ENCODE measurements around the gene DHRS13. TPM values are rescaled to one million over a fixed set of nuclear protein-coding genes. Genes with fewer than 3 reads are reported as not detected.

Gene DHRS13
- total RNA-seq (2021) (26.5 to 29.5 TPM (median 28.5 TPM) in 3 replicates), Bru-seq, nascent RNA (percentile 70 among the genes with signal in this experiment)
- long read RNA-seq, experiment 1, transcript DHRS13-201 (5 exons, 1,921 nt): major isoform, 94 of 138 reads
- long read RNA-seq, experiment 1, transcript DHRS13-202 (4 exons, 2,037 nt): minor isoform, 32 of 138 reads
- long read RNA-seq, experiment 1, partial matches to known transcripts: 2 of 138 reads
- long read RNA-seq, experiment 1, other reads (novel, unspliced or antisense): 9 of 138 reads
- long read RNA-seq, experiment 2, transcript DHRS13-201 (5 exons, 1,921 nt): major isoform, 19 of 27 reads
- long read RNA-seq, experiment 2, partial matches to known transcripts: 1 of 27 reads
- long read RNA-seq, experiment 2, other reads (novel, unspliced or antisense): 6 of 27 reads
- long read RNA-seq, experiment 3, partial matches to known transcripts: 0 of 4 reads
- long read RNA-seq, experiment 3, other reads (novel, unspliced or antisense): 3 of 4 reads

GRCh38 chr17:28902819-28903545 is at the start of gene DHRS13:
Gene DHRS13, minus strand, starts transcription at chr17:28903079. Its CDS starts 135 bp downstream, at chr17:28902944.
- ATAC-seq (peak; percentile 89), DNase-seq (ENCODE audit: low spot score) (peak; percentile 95)
- Mint-ChIP-seq H3K4me1 (peaks cover 31% of the 10 kb centered on the region), H3K9me3 (no peaks in the 10 kb centered on the region), H3K36me3 (peaks cover 30% of the 10 kb centered on the region), H3K27me3 (ENCODE audit: low read depth) (no peaks in the 10 kb centered on the region), H3K4me3 (peak within 1 kb of the TSS; percentile 85), H3K27ac (peak within 1 kb of the TSS; percentile 61)
- CTCF ChIA-PET: interaction anchor here (0.6 to 9.0 kb wide), 29 partner anchors 8 to 689 kb away, joined by 3 to 103 read pairs (median 4); partner anchors contain the start of genes FAM222B, NEK8, RPL23A and TLCD1
- POLR2A ChIA-PET: interaction anchor here (0.9 to 2.2 kb wide), 3 partner anchors 47 to 326 kb away, joined by 3 to 8 read pairs (median 3); partner anchors contain the start of genes ALDOC and TLCD1
- TF ChIP-seq JUN (CRISPR knock-in tag; IDR thresholded peaks at IDR 0.05): 0 out of 2 replicates have a peak, but pooled peaks have one; percentile 7
- TF ChIP-seq HMGXB4 (CRISPR knock-in tag; IDR thresholded peaks at IDR 0.05): peak; percentile 100
- TF ChIP-seq ZNF423 (CRISPR knock-in tag; IDR thresholded peaks at IDR 0.05): peak; percentile 49
- TF ChIP-seq IRF1 (CRISPR knock-in tag; IDR thresholded peaks at IDR 0.05): no peak
- no peak for TF ChIP-seq SMAD3 (CRISPR knock-in tag; IDR thresholded peaks at IDR 0.05; ENCODE audit: borderline replicate concordance)
- TF ChIP-seq NR3C1 (CRISPR knock-in tag; conservative IDR thresholded peaks at IDR 0.05; ENCODE audit: low read depth): no peak
- TF ChIP-seq MLX (CRISPR knock-in tag; IDR thresholded peaks at IDR 0.05): 0 out of 2 replicates have a peak, but pooled peaks have one; percentile 84
- peak; percentile 77 for TF ChIP-seq FOXP1 (CRISPR knock-in tag; IDR thresholded peaks at IDR 0.05; ENCODE audit: borderline replicate concordance)
- peak; percentile 90 for TF ChIP-seq CREM (CRISPR knock-in tag; IDR thresholded peaks at IDR 0.05)
- 0 out of 2 replicates have a peak, but pooled peaks have one; percentile 16 for TF ChIP-seq ZNF219 (CRISPR knock-in tag; IDR thresholded peaks at IDR 0.05; ENCODE audit: borderline replicate concordance)
- TF ChIP-seq PREB (CRISPR knock-in tag; IDR thresholded peaks at IDR 0.05; ENCODE audit: borderline replicate concordance): no peak
- no peak for TF ChIP-seq TEAD4 (CRISPR knock-in tag; IDR thresholded peaks at IDR 0.05)
- peak; percentile 65; the same call in 1 of the 2 replicates for TF ChIP-seq MAX (CRISPR knock-in tag; IDR thresholded peaks at IDR 0.05)
- TF ChIP-seq CBFB (CRISPR knock-in tag; IDR thresholded peaks at IDR 0.05; ENCODE audit: low read depth): no peak; the same call in 1 of the 2 replicates
- peak; percentile 91 for TF ChIP-seq E2F5 (CRISPR knock-in tag; IDR thresholded peaks at IDR 0.05)
- TF ChIP-seq MYBL2 (CRISPR knock-in tag; IDR thresholded peaks at IDR 0.05): no peak; the same call in 1 of the 2 replicates
- no peak for TF ChIP-seq SMAD4 (CRISPR knock-in tag; IDR thresholded peaks at IDR 0.05)
- TF ChIP-seq ATF3 (CRISPR knock-in tag; conservative IDR thresholded peaks at IDR 0.05): no peak
- 0 out of 2 replicates have a peak, but pooled peaks have one; percentile 45 for TF ChIP-seq PRRX2 (CRISPR knock-in tag; IDR thresholded peaks at IDR 0.05)
- TF ChIP-seq FOXK1 (CRISPR knock-in tag; IDR thresholded peaks at IDR 0.05): peak; percentile 96
- TF ChIP-seq CTCF (IDR thresholded peaks at IDR 0.05): peak; percentile 100
- TF ChIP-seq PRDM15 (CRISPR knock-in tag; IDR thresholded peaks at IDR 0.05): no peak
- TF ChIP-seq NFYB (CRISPR knock-in tag; conservative IDR thresholded peaks at IDR 0.05; ENCODE audit: low read depth): peak; percentile 42; the same call in 1 of the 2 replicates
